ENCODE results near the gene ENTPD1.

- TF ChIP-seq CTCF (IDR thresholded peaks at IDR 0.05; ENCODE audit: poor library complexity), result no peak
- no peak for TF ChIP-seq EZH2phosphoT487 (IDR thresholded peaks at IDR 0.05; ENCODE audit: low read depth, severe bottlenecking, unreplicated experiment)
These were observed 27.8 kb downstream of the ENTPD1 start for GRCh38 chr10:95783741-95784140.

Measured in hepatocyte (in vitro differentiated cells).